Measurements from ENCODE around the gene EID2.
A peak's percentile ranks its signal among the peaks of the same experiment; 100 is the strongest.

- TF ChIP-seq, protein P1, sequence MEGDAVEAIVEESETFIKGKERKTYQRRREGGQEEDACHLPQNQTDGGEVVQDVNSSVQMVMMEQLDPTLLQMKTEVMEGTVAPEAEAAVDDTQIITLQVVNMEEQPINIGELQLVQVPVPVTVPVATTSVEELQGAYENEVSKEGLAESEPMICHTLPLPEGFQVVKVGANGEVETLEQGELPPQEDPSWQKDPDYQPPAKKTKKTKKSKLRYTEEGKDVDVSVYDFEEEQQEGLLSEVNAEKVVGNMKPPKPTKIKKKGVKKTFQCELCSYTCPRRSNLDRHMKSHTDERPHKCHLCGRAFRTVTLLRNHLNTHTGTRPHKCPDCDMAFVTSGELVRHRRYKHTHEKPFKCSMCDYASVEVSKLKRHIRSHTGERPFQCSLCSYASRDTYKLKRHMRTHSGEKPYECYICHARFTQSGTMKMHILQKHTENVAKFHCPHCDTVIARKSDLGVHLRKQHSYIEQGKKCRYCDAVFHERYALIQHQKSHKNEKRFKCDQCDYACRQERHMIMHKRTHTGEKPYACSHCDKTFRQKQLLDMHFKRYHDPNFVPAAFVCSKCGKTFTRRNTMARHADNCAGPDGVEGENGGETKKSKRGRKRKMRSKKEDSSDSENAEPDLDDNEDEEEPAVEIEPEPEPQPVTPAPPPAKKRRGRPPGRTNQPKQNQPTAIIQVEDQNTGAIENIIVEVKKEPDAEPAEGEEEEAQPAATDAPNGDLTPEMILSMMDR (IDR thresholded peaks at IDR 0.05): peak in 4 of 6 experiments; percentile 34 to 86 (median 79)
- no peak for TF ChIP-seq POLR2A (IDR thresholded peaks at IDR 0.05)
These were observed 37.1 kb downstream of the EID2 start for GRCh38 chr19:39502640-39503417.

Data from adrenal gland (tissue), 5 donors.